AG04449 (cell line): ENCODE results near the gene HSD3B7.
A peak's percentile ranks its signal among the peaks of the same experiment; 100 is the strongest.
"Not testable (repeated sequence)": the region's sequence is repeated elsewhere in the genome, so short reads cannot be mapped to it uniquely, and the experiment has no call there.

ENCODE experiments used
- CTCF ChIA-PET: fragments of 350-600 bp; formaldehyde crosslinking; extraction: SDS; loops from one replicate; lab custom pipeline; 2021; ENCODE audit warnings: antibody characterized with exemption; lab: Yijun Ruan, JAX
- POLR2A ChIA-PET: fragments of 400-600, 350-600 bp; formaldehyde crosslinking; extraction: SDS; loops from one replicate; lab custom pipeline; 2020; ENCODE audit warnings: antibody characterized with exemption, inconsistent platforms; lab: Yijun Ruan, JAX
- DNase-seq: peaks from one replicate; pipeline ENCODE4 v3.0.0-alpha.2; 2010; ENCODE audit warnings: low read depth, low spot score
- H3K4me3 ChIP-seq: 2 replicates; pipeline ENCODE4 v1.5.1; 2011; ENCODE audit warnings: low read depth, mild to moderate bottlenecking, control low read depth, low read length
- TF ChIP-seq, protein P1 (sequence below): IDR thresholded peaks from one replicate; pipeline ENCODE4 v1.5.1; 2011; ENCODE audit warnings: mild to moderate bottlenecking, moderate library complexity, low read length, control low read depth, inconsistent platforms; ENCODE audit not compliant: insufficient read depth; ENCODE audit errors: missing control alignments

Gene HSD3B7

DNA sequence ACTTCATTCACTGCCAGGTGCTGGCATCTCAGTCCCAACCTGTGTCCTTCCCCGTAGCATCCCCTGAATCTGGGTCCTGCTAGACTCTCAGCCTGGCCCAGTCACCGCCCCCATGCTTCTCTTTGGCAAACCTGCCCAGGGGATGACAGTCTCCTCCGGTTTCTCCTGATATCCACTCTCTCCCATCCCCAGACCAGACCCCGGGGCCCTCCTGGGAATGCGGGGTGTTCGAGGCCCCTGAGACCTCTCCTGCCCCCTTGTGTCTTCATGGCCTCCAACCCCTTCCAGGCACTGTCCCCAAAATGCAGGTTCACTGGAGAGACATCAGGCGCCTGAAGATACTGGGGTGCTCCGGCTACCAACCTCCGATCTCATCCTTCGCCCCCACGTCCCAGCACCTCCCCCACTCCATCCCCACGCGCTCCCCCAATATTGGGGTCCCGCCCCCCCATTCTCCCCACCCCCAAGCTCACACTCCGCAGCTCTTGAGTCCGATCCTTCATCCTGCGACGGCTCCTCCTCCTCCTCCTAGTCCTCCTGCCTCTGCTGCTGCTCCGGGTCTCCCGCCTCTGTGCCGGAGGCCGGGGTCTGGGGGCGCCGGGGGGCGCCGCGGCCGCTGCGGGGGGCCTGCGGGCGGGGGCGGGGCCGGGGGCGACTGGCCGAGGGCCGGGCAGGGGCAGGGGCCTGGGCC, 25.0 kb downstream of the HSD3B7 start:
- CTCF ChIA-PET = no interaction called here
- H3K4me3 ChIP-seq = peak overlapping the region; percentile 57
- TF ChIP-seq, protein P1, sequence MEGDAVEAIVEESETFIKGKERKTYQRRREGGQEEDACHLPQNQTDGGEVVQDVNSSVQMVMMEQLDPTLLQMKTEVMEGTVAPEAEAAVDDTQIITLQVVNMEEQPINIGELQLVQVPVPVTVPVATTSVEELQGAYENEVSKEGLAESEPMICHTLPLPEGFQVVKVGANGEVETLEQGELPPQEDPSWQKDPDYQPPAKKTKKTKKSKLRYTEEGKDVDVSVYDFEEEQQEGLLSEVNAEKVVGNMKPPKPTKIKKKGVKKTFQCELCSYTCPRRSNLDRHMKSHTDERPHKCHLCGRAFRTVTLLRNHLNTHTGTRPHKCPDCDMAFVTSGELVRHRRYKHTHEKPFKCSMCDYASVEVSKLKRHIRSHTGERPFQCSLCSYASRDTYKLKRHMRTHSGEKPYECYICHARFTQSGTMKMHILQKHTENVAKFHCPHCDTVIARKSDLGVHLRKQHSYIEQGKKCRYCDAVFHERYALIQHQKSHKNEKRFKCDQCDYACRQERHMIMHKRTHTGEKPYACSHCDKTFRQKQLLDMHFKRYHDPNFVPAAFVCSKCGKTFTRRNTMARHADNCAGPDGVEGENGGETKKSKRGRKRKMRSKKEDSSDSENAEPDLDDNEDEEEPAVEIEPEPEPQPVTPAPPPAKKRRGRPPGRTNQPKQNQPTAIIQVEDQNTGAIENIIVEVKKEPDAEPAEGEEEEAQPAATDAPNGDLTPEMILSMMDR = no peak
- POLR2A ChIA-PET = no interaction called here
- no peak for DNase-seq

DNA sequence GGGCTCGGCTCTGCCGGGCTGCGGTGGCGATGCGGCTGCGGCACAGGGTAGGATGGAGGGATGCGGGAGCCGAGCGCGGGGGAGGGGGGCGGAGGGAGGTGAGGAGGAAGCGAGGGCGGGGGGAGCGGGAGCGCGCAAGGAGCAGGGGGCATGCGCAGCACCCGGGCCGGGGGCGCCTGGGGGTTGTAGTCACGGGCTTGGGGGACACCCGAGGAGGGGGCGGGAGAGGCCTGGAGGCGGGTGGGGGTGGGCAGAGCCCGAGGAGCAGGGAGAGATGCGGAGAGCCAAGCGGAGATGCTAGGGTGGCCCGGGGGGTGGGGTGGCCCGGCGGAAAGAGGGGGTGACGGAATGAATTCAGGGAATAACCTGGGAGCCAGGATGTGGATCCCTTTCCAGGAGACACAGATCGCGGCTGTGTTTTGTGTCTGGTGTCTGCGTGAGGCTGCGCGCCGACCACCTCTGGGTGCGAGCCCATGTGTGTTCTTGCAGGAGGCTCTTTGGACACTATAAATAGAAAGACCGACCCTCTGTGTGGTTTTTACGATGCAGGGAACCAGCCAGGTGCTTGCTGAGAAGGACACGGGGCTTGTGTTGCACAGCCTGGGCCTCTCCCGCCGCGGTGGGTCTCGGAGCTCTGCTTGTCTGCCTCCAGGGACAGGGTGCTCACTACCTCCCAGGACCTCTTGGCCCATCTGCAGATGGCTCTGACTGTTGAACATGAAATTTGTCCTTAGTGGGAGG, 25.7 kb downstream of the HSD3B7 start, which contains the start of gene STX1B:
Gene STX1B, minus strand, starts transcription at position 54 of the 741 bp plus-strand sequence. CDS start 242 bp downstream, outside the sequence.
- TF ChIP-seq, protein P1 = no peak
- CTCF ChIA-PET = interaction anchor here (0.8 kb wide), 1 partner anchor 12 kb away, joined by 4 read pairs; no protein-coding TSS in a partner anchor
- no peak for DNase-seq
- H3K4me3 ChIP-seq = peak within 1 kb of the TSS; percentile 57
- POLR2A ChIA-PET = no interaction called here

DNA sequence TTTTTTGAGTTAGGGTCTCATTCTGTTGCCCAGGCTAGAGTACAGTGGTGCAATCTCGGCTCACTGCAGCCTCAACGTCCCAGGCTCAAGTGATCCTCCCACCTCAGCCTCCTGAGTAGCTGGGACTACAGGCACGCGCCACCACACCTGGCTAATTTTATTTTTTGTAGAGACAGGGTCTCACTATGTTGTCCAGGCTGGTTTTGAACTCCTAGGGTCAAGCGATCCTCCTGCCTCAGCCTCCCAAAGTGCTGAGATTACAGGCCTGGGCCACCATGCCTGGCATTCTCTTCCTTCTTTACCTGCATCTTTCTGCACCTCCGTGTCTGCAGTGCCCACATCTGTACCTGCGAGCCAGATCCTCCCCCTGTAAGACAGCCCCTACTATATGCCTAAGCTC, 26.8 kb downstream of the HSD3B7 start:
- H3K4me3 ChIP-seq, DNase-seq: not testable (repeated sequence)
- POLR2A ChIA-PET = interaction anchor here (0.8 kb wide), 1 partner anchor 14 kb away, joined by 3 read pairs; no protein-coding TSS in a partner anchor
- CTCF ChIA-PET = interaction anchor here (1.3 kb wide), 1 partner anchor 9 kb away, joined by 3 read pairs; no protein-coding TSS in a partner anchor

DNA sequence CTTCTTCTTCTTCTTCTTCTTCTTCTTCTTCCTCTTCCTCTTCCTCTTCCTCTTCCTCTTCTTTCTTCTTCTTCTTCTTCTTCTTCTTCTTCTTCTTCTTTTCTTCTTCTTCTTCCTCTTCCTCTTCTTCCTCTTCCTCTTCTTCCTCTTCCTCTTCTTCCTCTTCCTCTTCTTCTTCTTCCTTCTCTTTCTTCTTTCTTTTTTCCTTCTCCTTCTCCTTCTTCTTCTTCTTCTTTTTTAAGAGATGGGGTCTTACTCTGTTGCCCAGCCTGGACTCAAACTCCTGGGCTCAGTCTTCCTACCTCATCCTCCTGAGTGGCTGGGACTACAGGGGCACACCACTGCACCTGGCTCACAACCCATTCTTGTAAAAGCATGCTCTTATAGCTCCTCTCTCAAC, 28.3 kb downstream of the HSD3B7 start:
- POLR2A ChIA-PET, H3K4me3 ChIP-seq, DNase-seq: not testable (repeated sequence)
- CTCF ChIA-PET = interaction anchor here (1.1 to 1.3 kb wide), 2 partner anchors 10 to 11 kb away, joined by 3 read pairs; no protein-coding TSS in a partner anchor

DNA sequence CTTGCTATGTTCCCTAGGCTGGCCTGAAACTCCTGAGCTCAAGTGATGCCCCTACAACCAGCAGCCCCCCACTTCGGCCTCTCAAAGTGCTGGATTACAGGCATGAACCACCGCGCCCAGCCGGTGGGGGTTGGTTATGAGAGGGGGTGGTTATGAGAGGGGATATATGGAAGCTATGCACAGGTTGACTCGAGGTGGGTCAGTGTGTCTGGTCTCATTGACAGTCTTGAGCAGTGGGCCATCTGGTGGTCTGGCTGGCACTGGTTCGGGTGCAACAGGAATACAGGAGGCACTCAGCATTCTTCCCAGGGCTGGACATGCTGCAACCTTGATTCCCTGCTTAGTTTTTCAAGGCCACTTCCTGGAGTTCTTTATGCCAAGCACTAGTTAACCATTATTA, 31.0 kb downstream of the HSD3B7 start:
- DNase-seq = no peak

DNA sequence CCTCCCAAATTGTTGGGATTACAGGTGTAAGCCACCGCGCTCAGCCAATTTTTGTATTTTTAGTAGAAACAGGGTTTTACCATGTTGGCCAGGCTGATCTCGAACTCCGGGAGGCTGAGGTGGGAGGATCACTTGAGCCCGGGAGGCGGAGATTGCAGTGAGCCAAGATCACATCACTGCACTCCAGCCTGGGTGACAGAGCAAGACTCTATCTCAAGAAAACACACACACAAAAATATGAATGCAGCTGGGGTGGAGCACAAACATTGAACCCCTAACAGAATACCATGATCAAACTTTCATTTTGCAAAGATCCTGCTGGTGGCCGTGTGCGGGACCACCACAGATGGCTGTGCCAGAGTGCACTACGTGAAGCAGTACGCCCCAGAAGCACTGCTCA, 32.7 kb downstream of the HSD3B7 start:
- POLR2A ChIA-PET, CTCF ChIA-PET, DNase-seq, H3K4me3 ChIP-seq: not testable (repeated sequence)

More for the DNA sequence above, 31.0 kb downstream of the HSD3B7 start:
- H3K4me3 ChIP-seq = no peak overlapping the region
- TF ChIP-seq, protein P1 = no peak
- POLR2A ChIA-PET = no interaction called here
- CTCF ChIA-PET = no interaction called here

DNA sequence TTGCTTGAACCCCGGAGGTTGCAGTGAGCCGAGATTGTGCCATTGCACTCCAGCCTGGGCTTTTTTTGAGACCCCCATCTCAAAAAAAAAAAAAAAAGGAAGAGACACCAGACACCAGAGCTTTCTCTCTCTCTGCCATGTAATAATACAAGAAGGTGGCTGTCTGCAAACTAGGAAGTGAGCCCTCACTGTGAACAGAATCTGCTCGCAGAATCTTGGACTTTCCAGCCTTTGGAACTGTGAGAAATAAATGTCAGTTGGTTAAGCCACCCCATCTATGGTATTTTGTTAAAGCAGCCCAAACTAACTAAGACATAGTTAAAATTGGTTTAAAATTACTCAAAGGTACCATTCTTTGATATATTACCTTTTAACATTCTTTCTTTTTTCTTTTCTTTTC, 35.5 kb downstream of the HSD3B7 start:
- TF ChIP-seq, protein P1 = no peak
- CTCF ChIA-PET = no interaction called here
- POLR2A ChIA-PET = no interaction called here
- no peak for DNase-seq
- no peak overlapping the region for H3K4me3 ChIP-seq
